ENCODE data around the gene EDEM1.
A peak's percentile ranks its signal among the peaks of the same experiment; 100 is the strongest.
"Not testable (repeated sequence)": the region's sequence is repeated elsewhere in the genome, so short reads cannot be mapped to it uniquely, and the experiment has no call there.

The EDEM1 gene

GRCh38 chr3:5187156-5187919 is at the start of gene EDEM1:
TSS of gene EDEM1 (plus strand) at chr3:5187707. CDS start at chr3:5187806, 99 bp downstream.
- peak; percentile 97 for DNase-seq

- DNase-seq: no peak
Observed at GRCh38 chr3:5138214-5138981, 49.1 kb upstream of the EDEM1 start.

- DNase-seq: peak; percentile 11
Observed at GRCh38 chr3:5140230-5140621, 47.3 kb upstream of the EDEM1 start.

GRCh38 chr3:5140839-5141238 is 46.7 kb upstream of the EDEM1 start:
- no peak for DNase-seq

GRCh38 chr3:5141760-5142159 is 45.7 kb upstream of the EDEM1 start:
- DNase-seq: no peak

- DNase-seq: no peak
Observed at GRCh38 chr3:5143464-5143863, 44.0 kb upstream of the EDEM1 start.

GRCh38 chr3:5144316-5144994 is 43.1 kb upstream of the EDEM1 start:
- DNase-seq: no peak

- no peak for DNase-seq
Observed at GRCh38 chr3:5145120-5145519, 42.4 kb upstream of the EDEM1 start.

GRCh38 chr3:5147152-5147551 is 40.4 kb upstream of the EDEM1 start:
- DNase-seq: not testable (repeated sequence)

GRCh38 chr3:5149306-5149880 is 38.1 kb upstream of the EDEM1 start:
- no peak for DNase-seq

GRCh38 chr3:5151586-5151985 is 35.9 kb upstream of the EDEM1 start:
- DNase-seq: no peak

GRCh38 chr3:5153074-5153473 is 34.4 kb upstream of the EDEM1 start:
- DNase-seq: no peak

GRCh38 chr3:5155241-5155640 is 32.3 kb upstream of the EDEM1 start:
- no peak for DNase-seq

- DNase-seq: no peak
Observed at GRCh38 chr3:5160321-5160720, 27.2 kb upstream of the EDEM1 start.

- no peak for DNase-seq
Observed at GRCh38 chr3:5160940-5161858, 26.3 kb upstream of the EDEM1 start.

GRCh38 chr3:5162102-5162501 is 25.4 kb upstream of the EDEM1 start:
- DNase-seq: no peak

GRCh38 chr3:5165698-5166097 is 21.8 kb upstream of the EDEM1 start:
- DNase-seq: no peak

- no peak for DNase-seq
Observed at GRCh38 chr3:5166846-5167245, 20.7 kb upstream of the EDEM1 start.

- no peak for DNase-seq
Observed at GRCh38 chr3:5168110-5168509, 19.4 kb upstream of the EDEM1 start.

- DNase-seq: no peak
Observed at GRCh38 chr3:5169807-5170206, 17.7 kb upstream of the EDEM1 start.

- DNase-seq: no peak
Observed at GRCh38 chr3:5170975-5171374, 16.5 kb upstream of the EDEM1 start.

GRCh38 chr3:5172018-5172417 is 15.5 kb upstream of the EDEM1 start:
- no peak for DNase-seq
